Ecto neural progenitor cell (in vitro differentiated cells): ENCODE results near the gene NXPE4.
"Not testable (repeated sequence)": the region's sequence is repeated elsewhere in the genome, so short reads cannot be mapped to it uniquely, and the experiment has no call there.

Experiments used
- DNase-seq: peaks from one replicate; pipeline ENCODE4 v3.0.0-alpha.2; 2018; ENCODE audit warnings: low spot score

NXPE4 gene

DNA sequence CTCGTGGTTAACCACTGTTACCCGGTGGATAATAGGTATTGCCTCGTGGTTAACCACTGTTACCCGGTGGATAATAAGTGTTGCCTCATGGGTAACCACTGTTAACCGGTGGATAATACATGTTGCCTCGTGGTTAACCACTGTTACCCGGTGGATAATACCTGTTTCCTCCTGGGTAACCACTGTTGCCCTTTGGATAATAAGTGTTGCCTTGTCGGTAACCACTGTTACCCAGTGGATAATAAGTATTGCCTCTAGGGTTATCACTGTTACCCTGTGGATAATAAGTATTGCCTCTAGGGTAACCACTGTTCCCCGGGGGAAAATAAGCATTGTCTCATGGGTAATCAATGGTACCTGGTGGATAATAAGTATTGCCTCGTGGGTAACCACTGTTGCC, 15.0 kb upstream of the NXPE4 start:
- DNase-seq = no peak

DNA sequence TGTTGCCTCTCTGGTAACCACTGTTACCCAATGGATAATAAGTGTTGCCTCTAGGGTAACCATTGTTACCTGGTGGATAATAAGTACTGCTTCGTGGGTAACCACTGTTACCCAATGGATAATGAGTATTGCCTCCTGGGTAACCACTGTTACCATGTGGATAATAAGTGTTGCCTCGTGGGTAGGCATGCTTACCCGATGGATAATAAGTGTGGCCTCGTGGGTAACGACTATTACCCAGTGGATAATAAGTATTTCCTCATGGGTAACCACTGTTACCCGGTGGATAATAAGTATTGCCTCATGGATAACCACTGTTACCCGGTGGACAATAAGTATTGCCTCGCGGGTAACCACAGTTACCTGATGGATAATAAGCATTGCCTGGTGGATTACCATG, 13.8 kb upstream of the NXPE4 start:
- no peak for DNase-seq

GRCh38 chr11:114608605-114609004, 13.0 kb upstream of the NXPE4 start:
- not testable (repeated sequence) for DNase-seq

GRCh38 chr11:114607753-114608459, 12.3 kb upstream of the NXPE4 start:
- no peak for DNase-seq

GRCh38 chr11:114606802-114607075, 11.2 kb upstream of the NXPE4 start:
- not testable (repeated sequence) for DNase-seq

GRCh38 chr11:114606003-114606801, 10.6 kb upstream of the NXPE4 start:
- no peak for DNase-seq

GRCh38 chr11:114605370-114605769, 9.8 kb upstream of the NXPE4 start:
- no peak for DNase-seq

GRCh38 chr11:114604886-114605285, 9.3 kb upstream of the NXPE4 start:
- no peak for DNase-seq

GRCh38 chr11:114604179-114604813, 8.7 kb upstream of the NXPE4 start:
- DNase-seq = no peak

DNA sequence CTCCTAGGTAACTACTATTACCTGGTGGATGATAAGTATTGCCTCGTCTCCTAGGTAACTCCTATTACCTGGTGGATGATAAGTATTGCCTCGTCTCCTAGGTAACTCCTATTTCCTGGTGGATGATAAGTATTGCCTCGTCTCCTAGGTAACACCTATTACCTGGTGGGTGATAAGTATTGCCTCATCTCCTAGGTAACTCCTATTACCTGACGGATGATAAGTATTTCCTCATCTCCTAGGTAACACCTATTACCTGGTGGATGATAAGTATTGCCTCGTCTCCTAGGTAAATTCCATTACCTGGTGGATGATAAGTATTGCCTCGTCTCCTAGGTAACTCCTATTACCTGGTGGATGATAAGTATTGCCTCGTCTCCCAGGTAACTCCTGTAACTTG, 7.6 kb upstream of the NXPE4 start:
- DNase-seq = not testable (repeated sequence)

- no peak for DNase-seq
These were observed 2.9 kb upstream of the NXPE4 start for GRCh38 chr11:114598461-114598860.

DNA sequence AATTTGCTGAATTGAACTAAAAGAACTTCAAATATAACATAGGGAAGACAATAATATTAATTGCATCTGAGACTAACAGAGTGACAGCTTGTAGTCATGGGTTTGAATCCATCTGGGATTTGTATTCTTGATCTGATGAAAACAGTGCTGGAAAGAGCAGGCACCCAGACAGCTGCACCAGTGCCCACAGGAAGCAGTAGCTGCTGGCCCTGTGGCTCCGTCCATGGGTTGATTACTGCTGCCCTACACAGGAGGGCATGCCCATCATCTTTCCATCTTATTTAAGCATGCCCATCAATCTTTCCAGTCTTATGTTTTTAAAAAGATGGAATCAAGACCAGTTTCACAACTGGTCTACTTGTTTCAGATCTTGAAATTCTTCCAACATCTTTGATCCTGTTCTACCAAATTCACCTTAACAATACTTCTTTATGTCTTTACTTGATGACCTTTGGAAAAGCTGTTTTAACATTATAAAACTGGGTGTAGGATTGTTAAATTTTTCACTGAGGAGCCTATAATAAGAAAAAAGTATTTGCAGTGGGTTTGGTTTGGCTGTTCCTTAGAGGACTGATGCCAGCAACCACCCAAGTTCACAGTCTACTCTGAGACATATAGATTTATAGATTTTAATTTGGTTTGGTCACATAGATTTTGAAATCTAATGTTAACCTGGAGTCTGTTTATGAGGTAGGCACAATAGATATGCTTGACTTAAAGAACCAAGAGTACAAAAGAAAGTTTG, 761 bp upstream of the NXPE4 start:
- no peak for DNase-seq

DNA sequence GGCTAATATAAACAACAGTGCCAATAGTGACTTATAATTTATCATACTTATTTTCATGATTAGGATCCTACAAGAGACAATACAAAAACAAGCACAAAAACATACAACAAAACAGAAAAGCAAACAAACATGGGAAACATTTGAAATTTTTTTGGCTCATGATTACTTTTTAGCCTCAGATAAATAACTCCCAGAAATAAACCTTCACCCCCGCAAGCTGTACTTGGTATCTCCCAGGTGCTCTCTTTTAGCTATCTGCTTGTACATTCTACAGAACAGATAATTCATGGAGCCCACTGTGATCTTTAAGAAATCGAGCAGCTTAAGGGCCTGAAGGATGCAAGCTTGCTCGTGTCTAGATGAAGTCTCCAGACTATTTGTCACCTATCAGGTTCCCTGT, 883 bp downstream of the NXPE4 start:
- DNase-seq = no peak

DNA sequence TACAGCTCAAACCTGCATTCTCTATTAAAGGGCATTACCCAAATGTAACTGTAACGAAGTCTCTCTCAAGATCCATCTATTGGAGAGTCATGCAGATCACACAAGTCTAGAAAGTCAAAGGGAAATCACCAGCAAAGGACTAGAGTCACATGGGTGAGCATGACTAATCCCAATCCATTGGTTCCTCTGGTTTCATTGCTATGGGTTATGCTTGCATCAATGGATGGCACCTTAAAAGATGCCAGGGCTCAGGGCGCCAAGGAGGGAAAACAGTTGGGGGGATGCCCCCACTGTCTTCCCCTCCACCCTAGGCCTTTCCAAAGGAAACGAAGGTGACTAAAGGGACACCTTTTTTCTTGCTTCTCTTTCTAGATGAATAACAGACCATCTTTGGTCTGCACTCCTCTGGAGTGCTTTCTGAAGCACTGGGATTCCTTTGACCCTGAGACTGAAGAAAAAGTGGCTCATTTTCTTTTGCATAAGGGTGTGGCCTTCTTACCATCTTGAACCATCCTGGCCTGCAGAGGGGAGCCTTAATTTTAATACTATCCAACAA, 8.1 kb downstream of the NXPE4 start:
- DNase-seq = no peak

- DNase-seq = no peak
These were observed 8.8 kb downstream of the NXPE4 start for GRCh38 chr11:114586797-114587196.

- DNase-seq = no peak
These were observed 23.9 kb downstream of the NXPE4 start for GRCh38 chr11:114571712-114572111.

- no peak for DNase-seq
These were observed 25.8 kb downstream of the NXPE4 start for GRCh38 chr11:114569801-114570200.

DNA sequence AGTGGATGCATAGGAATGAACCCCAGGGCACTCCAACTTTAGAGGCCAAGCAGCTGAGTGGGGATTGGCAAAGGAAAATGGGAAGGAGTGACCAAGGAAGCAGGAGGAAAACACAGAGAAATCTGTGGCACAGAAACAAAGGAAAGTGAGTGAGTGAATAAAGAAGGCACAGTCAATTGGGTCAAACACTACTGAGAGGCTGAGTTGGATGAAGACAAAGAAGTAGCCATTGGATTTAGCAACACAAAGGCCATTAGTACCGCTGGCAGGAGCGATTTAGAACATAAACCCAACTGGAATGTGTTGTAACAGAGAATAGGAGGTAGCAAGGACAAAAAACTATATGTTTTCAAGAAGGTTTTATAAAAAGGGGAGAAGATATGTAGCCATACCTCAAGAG, 29.3 kb downstream of the NXPE4 start:
- no peak for DNase-seq

GRCh38 chr11:114564831-114565230, 30.8 kb downstream of the NXPE4 start:
- no peak for DNase-seq

DNA sequence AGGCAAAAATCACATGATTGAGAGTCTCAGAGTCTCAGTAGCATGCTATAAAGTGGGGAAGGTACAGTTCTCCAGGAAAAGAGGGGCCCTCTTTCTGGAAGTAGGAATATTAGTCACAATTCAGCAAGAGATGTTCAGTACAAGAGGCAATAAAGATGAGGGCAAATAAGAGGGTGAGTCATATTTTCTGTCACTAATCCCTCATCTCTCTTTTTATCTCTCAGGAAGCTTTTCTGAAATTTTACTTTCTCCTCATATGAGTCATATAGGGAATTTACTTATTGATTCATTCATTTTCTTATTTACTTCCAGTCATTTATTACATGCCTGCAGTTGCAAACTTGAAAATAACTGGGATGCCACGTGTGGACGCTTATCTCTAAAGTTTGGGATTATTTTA, 32.5 kb downstream of the NXPE4 start:
- no peak for DNase-seq

- DNase-seq = no peak
These were observed 33.2 kb downstream of the NXPE4 start for GRCh38 chr11:114562166-114562916.
